ENCODE data around the gene SLC6A16. TPM values are rescaled to one million over a fixed set of nuclear protein-coding genes. Genes with fewer than 3 reads are reported as not detected.
A peak's percentile ranks its signal among the peaks of the same experiment; 100 is the strongest.

Gene SLC6A16
- total RNA-seq, 1 experiment from 2014 or later = 5.0 TPM

- TF ChIP-seq REST (IDR thresholded peaks at IDR 0.05; ENCODE audit: low read depth) = no peak
- TF ChIP-seq CBX3 (IDR thresholded peaks at IDR 0.05; ENCODE audit: low read depth) = no peak
These were observed 37.3 kb upstream of the SLC6A16 start, which contains the start of gene TEAD2 (continued) for GRCh38 chr19:49362048-49362928.

DNA sequence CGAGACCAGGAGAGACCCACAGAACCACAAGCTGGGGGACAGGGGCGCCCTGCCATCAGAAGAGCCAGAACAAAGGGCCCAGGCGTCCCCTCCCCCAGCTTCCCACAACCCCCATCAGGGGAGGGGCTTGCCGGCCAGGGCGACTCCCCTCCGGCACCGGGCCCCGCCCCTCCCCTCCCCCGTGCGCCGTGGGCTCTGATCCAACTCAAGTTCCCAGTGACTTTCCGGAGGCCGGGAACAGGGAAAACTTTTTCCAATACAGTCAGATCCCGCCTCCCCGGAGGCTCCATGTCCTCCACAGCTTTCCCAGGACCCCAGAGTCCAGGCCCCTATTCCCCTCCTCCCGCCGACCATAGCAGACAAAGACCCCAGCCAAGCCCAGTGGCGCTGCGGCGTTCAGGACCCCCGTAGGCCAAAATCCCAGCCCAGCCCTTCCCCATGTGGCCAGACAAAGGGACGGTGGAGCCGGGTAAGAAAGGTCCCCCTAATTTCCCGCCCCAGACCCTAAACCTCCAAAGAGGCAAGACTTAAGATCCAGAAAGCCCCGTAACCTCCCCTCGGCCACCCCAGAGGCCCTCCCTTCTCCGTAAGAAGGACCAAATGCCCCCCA, 36.6 kb upstream of the SLC6A16 start:
- H3K27me3 ChIP-seq (ENCODE audit: insufficient read depth, low read length) = no peaks in the 10 kb centered on the region
- peak overlapping the region; percentile 97 for H3K9ac ChIP-seq (ENCODE audit: low read length)
- intact Hi-C loops (cut with micrococcal nuclease) = no loop called here
- ATAC-seq (0 out of 2 replicates have a peak, but pooled peaks have one; percentile 4), DNase-seq (ENCODE audit: low read depth, low spot score) (peak; percentile 56)
- ChIA-PET CTCF (interaction anchor here (0.6 to 1.1 kb wide), 3 partner anchors 19 to 163 kb away, joined by 3 to 4 read pairs (median 4); no protein-coding TSS in a partner anchor), RAD21 (ENCODE audit: low non-redundant PET in 1 of 2, low total read pairs in 2 of 2, uncharacterized antibody in 2 of 2, unreplicated experiment in 2 of 2) (no interaction called here), POLR2A (interaction anchor here (0.6 to 1.4 kb wide), 2 partner anchors 131 to 134 kb away, joined by 4 read pairs; no protein-coding TSS in a partner anchor)
- H4K20me1 ChIP-seq (ENCODE audit: insufficient read depth) = no peaks in the 10 kb centered on the region
- peaks cover 4% of the 10 kb centered on the region; the same call in 1 of the 2 replicates for H3K79me2 ChIP-seq (ENCODE audit: insufficient read depth, low read length)
- H3K36me3 ChIP-seq (ENCODE audit: control insufficient read depth in 1 of 2, insufficient read depth in 2 of 2, low read length in 2 of 2) = peaks cover 9 to 10% of the 10 kb centered on the region in 2 experiments
- H3K4me1 ChIP-seq (ENCODE audit: control insufficient read depth in 1 of 2, insufficient read depth in 2 of 2, low read length in 2 of 2) = peaks cover 10 to 30% of the 10 kb centered on the region in 2 experiments
- no peaks in the 10 kb centered on the region for H3K9me3 ChIP-seq (ENCODE audit: control insufficient read depth in 1 of 2, insufficient read depth in 1 of 2, low read depth in 1 of 2, low read length in 2 of 2)
- peak overlapping the region; percentile 93 for H3K4me3 ChIP-seq (replicated peaks in 1 of 2; ENCODE audit: low read depth in 1 of 2, low read length in 2 of 2)
- H3K27ac ChIP-seq (ENCODE audit: low read depth, low read length) = peak overlapping the region; percentile 94
- no TSS peak for BruUV-seq (replicated peaks)
- peak overlapping the region; percentile 100 for H3K4me2 ChIP-seq (ENCODE audit: low read length)
- no peak overlapping the region for H2AFZ ChIP-seq (ENCODE audit: low read depth, low read length, poor library complexity, severe bottlenecking)
- H3K9me2 ChIP-seq (ENCODE audit: insufficient read depth) = no peaks in the 10 kb centered on the region
- peak; percentile 54 for TF ChIP-seq SP1 (IDR thresholded peaks at IDR 0.05; ENCODE audit: low read depth)
- TF ChIP-seq POLR2AphosphoS5 (IDR thresholded peaks at IDR 0.05; ENCODE audit: low read depth, low read length) = peak; percentile 55
- no peak for TF ChIP-seq EZH2phosphoT487 (IDR thresholded peaks at IDR 0.05; ENCODE audit: borderline replicate concordance)
- no peak for TF ChIP-seq REST (IDR thresholded peaks at IDR 0.05; ENCODE audit: low read depth)
- no peak for TF ChIP-seq ZNF274 (IDR thresholded peaks at IDR 0.05; ENCODE audit: low read depth, low read length)
- TF ChIP-seq EZH2 (IDR thresholded peaks at IDR 0.05) = no peak
- peak; percentile 10 for TF ChIP-seq TCF7L2 (IDR thresholded peaks at IDR 0.05; ENCODE audit: borderline replicate concordance, extremely low read depth, insufficient read depth, insufficient read length)
- no peak for TF ChIP-seq SIN3A (IDR thresholded peaks at IDR 0.05; ENCODE audit: low read depth)
- peak; percentile 56; the same call in 1 of the 2 replicates for TF ChIP-seq ZFX (IDR thresholded peaks at IDR 0.05)
- TF ChIP-seq POLR2A (IDR thresholded peaks at IDR 0.05; ENCODE audit: borderline replicate concordance, extremely low read depth, insufficient read depth, insufficient read length) = no peak
- no peak for TF ChIP-seq YY1 (IDR thresholded peaks at IDR 0.05; ENCODE audit: extremely low read depth, insufficient replicate concordance, low read depth, low read length)
- TF ChIP-seq JUND (IDR thresholded peaks at IDR 0.05) = no peak

Data from HCT116 (cell line).